ENCODE results near the gene PEX16. TPM values are rescaled to one million over a fixed set of nuclear protein-coding genes. Genes with fewer than 3 reads are reported as not detected.
A peak's percentile ranks its signal among the peaks of the same experiment; 100 is the strongest.

The PEX16 gene
- total RNA-seq, 5 donors from 2014 or later (not counting 1 experiment from before 2014, with no cell fraction given) = 49.4 to 87.5 (median 65.2) TPM

- Mint-ChIP-seq H3K4me1 (peaks cover 10 to 16% (median 10%) of the 10 kb centered on the region in 3 donors), H3K9me3 (peaks cover 0 to 3% (median 0%) of the 10 kb centered on the region in 3 donors), H3K27me3 (peaks cover 2 to 3% of the 10 kb centered on the region in 2 donors), H3K36me3 (peaks cover 5% of the 10 kb centered on the region), H3K27ac (no peak overlapping the region), H3K4me3 (peak overlapping the region in 2 of 3 donors; percentile 10 to 37)
- Histone ChIP-seq H3K36me3 (ENCODE audit: control insufficient read depth in 2 of 2, extremely low read depth in 1 of 2, insufficient read depth in 1 of 2, low read length in 1 of 2) (peaks cover 0 to 6% of the 10 kb centered on the region in 2 donors), H3K4me1 (ENCODE audit: control insufficient read depth in 1 of 2, extremely low read depth in 1 of 2, insufficient read depth in 2 of 2, low read length in 2 of 2) (peaks cover 0 to 15% of the 10 kb centered on the region in 2 experiments), H3K27ac (ENCODE audit: low read length) (no peak overlapping the region), H3K4me3 (ENCODE audit: control insufficient read depth in 1 of 2, extremely low read depth in 1 of 2, low read length in 1 of 2) (no peak overlapping the region), H3K9me3 (no peaks in the 10 kb centered on the region), H3K27me3 (replicated peaks in 1 of 2; ENCODE audit: control insufficient read depth in 2 of 2, extremely low read depth in 1 of 2, insufficient read depth in 2 of 2, low read length in 1 of 2) (peaks cover 0 to 26% of the 10 kb centered on the region in 2 experiments)
- ChIA-PET CTCF (no interaction called here), POLR2A (no interaction called here)
- no peak for ATAC-seq (replicated peaks in 1 of 4)
- WGBS (ENCODE audit: insufficient coverage) = 88% methylated on average over 2 of the region's 4 CpGs
- DNase-seq = no peak
Measured at GRCh38 chr11:45886816-45887520, 30.7 kb downstream of the PEX16 start.

- no peaks in the 10 kb centered on the region for H3K9me3 ChIP-seq
- DNase-seq (no peak), ATAC-seq (replicated peaks in 1 of 4) (no peak)
- peaks cover 6 to 7% of the 10 kb centered on the region in 2 donors for H3K36me3 ChIP-seq (ENCODE audit: control insufficient read depth in 2 of 2, extremely low read depth in 1 of 2, insufficient read depth in 1 of 2, low read length in 1 of 2)
- Mint-ChIP-seq H3K27me3 (peaks cover under 1 to 2% of the 10 kb centered on the region in 2 donors), H3K4me1 (peaks cover 10 to 16% (median 10%) of the 10 kb centered on the region in 3 donors), H3K36me3 (peaks cover 10% of the 10 kb centered on the region), H3K4me3 (peak overlapping the region in 2 of 3 donors; percentile 28 to 37), H3K9me3 (peaks cover 0 to 3% (median 0%) of the 10 kb centered on the region in 3 donors), H3K27ac (no peak overlapping the region)
- H3K4me3 ChIP-seq (ENCODE audit: control insufficient read depth in 1 of 2, extremely low read depth in 1 of 2, low read length in 1 of 2) = peak overlapping the region; percentile 26 to 49
- H3K27ac ChIP-seq (ENCODE audit: low read length) = no peak overlapping the region
- H3K27me3 ChIP-seq (replicated peaks in 1 of 2; ENCODE audit: control insufficient read depth in 2 of 2, extremely low read depth in 1 of 2, insufficient read depth in 2 of 2, low read length in 1 of 2) = peaks cover 0 to 26% of the 10 kb centered on the region in 2 experiments
- WGBS (ENCODE audit: insufficient coverage) = 27% methylated on average over 26 of the region's 43 CpGs
- POLR2A ChIA-PET = interaction anchor here in 1 of 2 donors (0.6 kb wide), 1 partner anchor 236 kb away, joined by 3 read pairs; no protein-coding TSS in a partner anchor
- peaks cover 0 to 15% of the 10 kb centered on the region in 2 experiments for H3K4me1 ChIP-seq (ENCODE audit: control insufficient read depth in 1 of 2, extremely low read depth in 1 of 2, insufficient read depth in 2 of 2, low read length in 2 of 2)
- CTCF ChIA-PET = no interaction called here
Measured at GRCh38 chr11:45885921-45886721, 31.6 kb downstream of the PEX16 start.

GRCh38 chr11:45885274-45885920 is 32.3 kb downstream of the PEX16 start, which contains the start of gene MAPK8IP1:
Gene MAPK8IP1, plus strand, starts transcription at chr11:45885651. Its CDS starts 170 bp downstream, at chr11:45885821.
- H3K4me3 ChIP-seq (ENCODE audit: control insufficient read depth in 1 of 2, extremely low read depth in 1 of 2, low read length in 1 of 2) = peak within 1 kb of the TSS; percentile 26 to 55
- DNase-seq (peak in 33 of 35 experiments; percentile 10 to 72 (median 37)), ATAC-seq (replicated peaks in 1 of 4) (peak; percentile 73 to 88 (median 84))
- Mint-ChIP-seq H3K27me3 (peaks cover 0 to 2% of the 10 kb centered on the region in 2 donors), H3K4me3 (peak within 1 kb of the TSS; percentile 65 to 75 (median 69)), H3K36me3 (peaks cover 16% of the 10 kb centered on the region), H3K27ac (no peak within 1 kb of the TSS), H3K9me3 (peaks cover 0 to 3% (median 0%) of the 10 kb centered on the region in 3 donors), H3K4me1 (peaks cover 10 to 16% (median 10%) of the 10 kb centered on the region in 3 donors)
- ChIA-PET POLR2A (no interaction called here), CTCF (no interaction called here)
- WGBS (ENCODE audit: insufficient coverage) = 3% methylated on average over 67 of the region's 73 CpGs
- H3K4me1 ChIP-seq (ENCODE audit: control insufficient read depth in 1 of 2, extremely low read depth in 1 of 2, insufficient read depth in 2 of 2, low read length in 2 of 2) = peaks cover 0 to 15% of the 10 kb centered on the region in 2 experiments
- no peaks in the 10 kb centered on the region for H3K9me3 ChIP-seq
- no peak within 1 kb of the TSS for H3K27ac ChIP-seq (ENCODE audit: low read length)
- peaks cover 6 to 13% of the 10 kb centered on the region in 2 donors for H3K36me3 ChIP-seq (ENCODE audit: control insufficient read depth in 2 of 2, extremely low read depth in 1 of 2, insufficient read depth in 1 of 2, low read length in 1 of 2)
- H3K27me3 ChIP-seq (replicated peaks in 1 of 2; ENCODE audit: control insufficient read depth in 2 of 2, extremely low read depth in 1 of 2, insufficient read depth in 2 of 2, low read length in 1 of 2) = peaks cover 0 to 22% of the 10 kb centered on the region in 2 experiments

GRCh38 chr11:45884596-45885185 is 33.0 kb downstream of the PEX16 start:
- Mint-ChIP-seq H3K9me3 (peaks cover 0 to 3% (median 0%) of the 10 kb centered on the region in 3 donors), H3K4me1 (peaks cover 10 to 16% (median 10%) of the 10 kb centered on the region in 3 donors), H3K36me3 (peaks cover 23% of the 10 kb centered on the region), H3K4me3 (peak overlapping the region; percentile 65 to 75 (median 69)), H3K27me3 (peaks cover 0 to 2% of the 10 kb centered on the region in 2 donors), H3K27ac (no peak overlapping the region)
- Histone ChIP-seq H3K27me3 (replicated peaks in 1 of 2; ENCODE audit: control insufficient read depth in 2 of 2, extremely low read depth in 1 of 2, insufficient read depth in 2 of 2, low read length in 1 of 2) (peaks cover 0 to 22% of the 10 kb centered on the region in 2 experiments), H3K9me3 (no peaks in the 10 kb centered on the region), H3K36me3 (ENCODE audit: control insufficient read depth in 2 of 2, extremely low read depth in 1 of 2, insufficient read depth in 1 of 2, low read length in 1 of 2) (peaks cover 6 to 17% of the 10 kb centered on the region in 2 donors), H3K4me1 (ENCODE audit: control insufficient read depth in 1 of 2, extremely low read depth in 1 of 2, insufficient read depth in 2 of 2, low read length in 2 of 2) (peaks cover 0 to 15% of the 10 kb centered on the region in 2 experiments), H3K4me3 (ENCODE audit: control insufficient read depth in 1 of 2, extremely low read depth in 1 of 2, low read length in 1 of 2) (peak overlapping the region in 1 of 2 donors; percentile 55), H3K27ac (ENCODE audit: low read length) (no peak overlapping the region)
- CTCF ChIA-PET = no interaction called here
- DNase-seq = no peak
- POLR2A ChIA-PET = no interaction called here
- ATAC-seq (replicated peaks in 1 of 4) = no peak
- WGBS (ENCODE audit: insufficient coverage) = 95% methylated on average over 9 of the region's 10 CpGs

- ChIA-PET CTCF (no interaction called here), POLR2A (no interaction called here)
- Histone ChIP-seq H3K4me1 (ENCODE audit: control insufficient read depth in 1 of 2, extremely low read depth in 1 of 2, insufficient read depth in 2 of 2, low read length in 2 of 2) (peaks cover 0 to 15% of the 10 kb centered on the region in 2 experiments), H3K9me3 (no peaks in the 10 kb centered on the region), H3K4me3 (ENCODE audit: control insufficient read depth in 1 of 2, extremely low read depth in 1 of 2, low read length in 1 of 2) (no peak overlapping the region), H3K27me3 (replicated peaks in 1 of 2; ENCODE audit: control insufficient read depth in 2 of 2, extremely low read depth in 1 of 2, insufficient read depth in 2 of 2, low read length in 1 of 2) (peaks cover 0 to 22% of the 10 kb centered on the region in 2 experiments), H3K27ac (ENCODE audit: low read length) (no peak overlapping the region), H3K36me3 (ENCODE audit: control insufficient read depth in 2 of 2, extremely low read depth in 1 of 2, insufficient read depth in 1 of 2, low read length in 1 of 2) (peaks cover 10 to 36% of the 10 kb centered on the region in 2 donors)
- peaks cover 0 to 2% of the 10 kb centered on the region in 2 donors for H3K27me3 Mint-ChIP-seq
- H3K4me1 Mint-ChIP-seq = peaks cover 10 to 16% (median 10%) of the 10 kb centered on the region in 3 donors
- H3K27ac Mint-ChIP-seq = no peak overlapping the region
- 100% methylated on average over 1 of the region's 6 CpGs for WGBS (ENCODE audit: insufficient coverage)
- no peak for ATAC-seq (replicated peaks in 1 of 4)
- no peak for DNase-seq
- H3K9me3 Mint-ChIP-seq = peaks cover 0 to 3% (median 0%) of the 10 kb centered on the region in 3 donors
- H3K36me3 Mint-ChIP-seq = peaks cover 44% of the 10 kb centered on the region
- no peak overlapping the region for H3K4me3 Mint-ChIP-seq
Measured at GRCh38 chr11:45881708-45882368, 35.8 kb downstream of the PEX16 start.
